Endothelial cell of umbilical vein (primary cell): ENCODE data around the gene LMO1. TPM values are rescaled to one million over a fixed set of nuclear protein-coding genes. Genes with fewer than 3 reads are reported as not detected.

Source experiments
- BruUV-seq: library from RNA; stranded (reverse); fragments of 400-500 nt; replicated peaks from 2 replicates; lab custom pipeline; 2021; lab: Mats Ljungman, UMichigan
- CTCF ChIA-PET: fragments of 300-600, 350-600 bp; sonication (Branson Sonifier 250); formaldehyde crosslinking; loops from one replicate; lab custom pipeline; 2021; ENCODE audit warnings: antibody characterized with exemption, inconsistent platforms; lab: Charles Lee
- POLR2A ChIA-PET: fragments of 300-600, 350-600 bp; sonication (Branson Sonifier 250); formaldehyde crosslinking; loops from one replicate; lab custom pipeline; 2021; ENCODE audit warnings: antibody characterized with exemption, inconsistent platforms; lab: Charles Lee
- DNase-seq: peaks from one replicate; pipeline ENCODE4 v3.0.0-alpha.2; 2011; ENCODE audit warnings: low read depth, low spot score
- FAIRE-seq: peaks from 2 replicates; lab custom pipeline; 2011; peaks lifted over from hg19 to GRCh38; lab: Jason Lieb, UNC
- H2AFZ ChIP-seq: 2 replicates; pipeline ENCODE4 v1.6.0; 2012; ENCODE audit warnings: low read depth, low read length, control low read depth, inconsistent platforms
- H3K27ac ChIP-seq: 2 replicates; pipeline ENCODE4 v1.5.1; 2011; ENCODE audit warnings: low read depth, mild to moderate bottlenecking, control low read depth, low read length, moderate library complexity; ENCODE audit not compliant: insufficient read depth
- H3K27me3 ChIP-seq, 2 experiments: 2 replicates each; pipeline versions ENCODE4 v1.6.0 to v1.6.1; 2011; ENCODE audit warnings: low read length in 2 of 2, mixed read lengths in 1 of 2; ENCODE audit not compliant: control insufficient read depth in 2 of 2, insufficient read depth in 2 of 2
- H3K36me3 ChIP-seq, 2 experiments: 2 replicates in 1 of 2; 3 replicates in 1 of 2; pipeline ENCODE4 v1.5.1; 2011; ENCODE audit warnings: low read length in 2 of 2, mild to moderate bottlenecking in 1 of 2, moderate library complexity in 1 of 2; ENCODE audit not compliant: control insufficient read depth in 2 of 2, insufficient read depth in 2 of 2; ENCODE audit errors: extremely low read depth in 1 of 2
- H3K4me1 ChIP-seq: 3 replicates; pipeline ENCODE4 v1.5.1; 2011; ENCODE audit warnings: mild to moderate bottlenecking, low read length; ENCODE audit not compliant: control insufficient read depth, insufficient read depth; ENCODE audit errors: extremely low read depth
- H3K4me2 ChIP-seq: 2 replicates; pipeline ENCODE4 v1.6.1; 2011; ENCODE audit warnings: low read length, control low read depth, mixed read lengths; ENCODE audit not compliant: insufficient read depth
- H3K4me3 ChIP-seq, 3 experiments: fragments of 200-600 bp in 1 of 3; sonication (generic), shearing (Covaris generic) in 1 of 3; replicated peaks in 1 of 3; 2 replicates each; pipeline ENCODE4 v1.5.1; 2011 to 2016; ENCODE audit warnings: control low read depth in 3 of 3, low read length in 3 of 3, mild to moderate bottlenecking in 2 of 3, inconsistent platforms in 1 of 3, low read depth in 1 of 3, moderate library complexity in 1 of 3; ENCODE audit not compliant: insufficient read depth in 1 of 3
- H3K79me2 ChIP-seq: 2 replicates; pipeline ENCODE4 v1.6.0; 2012; ENCODE audit warnings: low read length, inconsistent platforms; ENCODE audit not compliant: control insufficient read depth, insufficient read depth
- H3K9ac ChIP-seq: replicated peaks from 2 replicates; pipeline ENCODE3; 2011; ENCODE audit warnings: low read length, control low read depth; ENCODE audit not compliant: insufficient read depth; ENCODE audit errors: extremely low read depth
- H3K9me1 ChIP-seq: replicated peaks from 3 replicates; pipeline ENCODE4 v1.6.0; 2011; ENCODE audit warnings: mild to moderate bottlenecking, low read length; ENCODE audit not compliant: control insufficient read depth, insufficient read depth; ENCODE audit errors: extremely low read depth
- H3K9me3 ChIP-seq: replicated peaks from 2 replicates; pipeline ENCODE4 v1.5.1; 2012; ENCODE audit warnings: low read length, inconsistent platforms; ENCODE audit not compliant: control insufficient read depth, insufficient read depth
- H4K20me1 ChIP-seq: replicated peaks from 2 replicates; pipeline ENCODE3; 2011; ENCODE audit warnings: mild to moderate bottlenecking, low read length; ENCODE audit not compliant: control insufficient read depth, insufficient read depth; ENCODE audit errors: extremely low read depth
- CTCF ChIP-seq, 2 donors: IDR thresholded peaks; 1 replicate in 1 of 2; 2 replicates in 1 of 2; pipeline ENCODE4 v1.5.1; 2011; ENCODE audit warnings: low read length in 2 of 2, mild to moderate bottlenecking in 2 of 2, moderate library complexity in 2 of 2, control low read depth in 1 of 2, inconsistent platforms in 1 of 2, low read depth in 1 of 2; ENCODE audit not compliant: insufficient read depth in 1 of 2; ENCODE audit errors: extremely low read depth in 1 of 2
- EZH2 ChIP-seq: IDR thresholded peaks from 2 replicates; pipeline ENCODE4 v1.6.1; 2012; ENCODE audit warnings: borderline replicate concordance, low read depth, mild to moderate bottlenecking, moderate library complexity, low read length, inconsistent platforms; ENCODE audit not compliant: severe bottlenecking
- FOS ChIP-seq: IDR thresholded peaks from 2 replicates; pipeline ENCODE4 v1.6.1; 2011; ENCODE audit warnings: mild to moderate bottlenecking, low read length, moderate library complexity, borderline replicate concordance; ENCODE audit not compliant: insufficient read depth
- GATA2 ChIP-seq: IDR thresholded peaks from 2 replicates; pipeline ENCODE4 v1.7.0; 2011; ENCODE audit warnings: low read depth, mild to moderate bottlenecking, moderate library complexity, mixed read lengths, low read length; ENCODE audit not compliant: insufficient read length, insufficient read depth
- JUN ChIP-seq: IDR thresholded peaks from 2 replicates; pipeline ENCODE4 v1.6.1; 2011; ENCODE audit warnings: borderline replicate concordance, low read depth; ENCODE audit not compliant: insufficient read length, insufficient read depth
- MYC ChIP-seq: IDR thresholded peaks from one replicate; pipeline ENCODE4 v1.6.1; 2011; ENCODE audit warnings: mild to moderate bottlenecking, low read depth, low read length
- POLR2A ChIP-seq: IDR thresholded peaks from 2 replicates; pipeline ENCODE4 v1.6.1; 2012; ENCODE audit warnings: low read depth, mild to moderate bottlenecking, control low read depth, low read length
- POLR2AphosphoS5 ChIP-seq: IDR thresholded peaks from 2 replicates; pipeline ENCODE4 v1.6.1; 2012; ENCODE audit warnings: low read depth, mild to moderate bottlenecking, control low read depth, low read length, moderate library complexity; ENCODE audit not compliant: insufficient read depth
- dilution Hi-C: fragments of 300-500 bp; cut with MboI; formaldehyde crosslinking; loops from one replicate; pipeline ENCODE4 v1.15.0; 2019; ENCODE audit warnings: low sequenced_read_pairs; ENCODE audit not compliant: extremely low pct_ligation_motif_present
- intact Hi-C: fragments of 100-400 bp; cut with micrococcal nuclease; formaldehyde crosslinking; loops from one replicate; pipeline ENCODE4 v1.10.0; 2022
- polyA plus RNA-seq, 4 experiments: library from polyadenylated mRNA; depleted of rRNA in 3 of 4; stranded (reverse) in 3 of 4; unstranded in 1 of 4; fragments of >200 nt; gene quantifications; 2 replicates each; pipeline versions ENCODE4 v1.2.1 to v1.2.3, GENCODE V29; 2011 to 2012; ENCODE audit warnings: missing spikeins in 1 of 4
- total RNA-seq: library from RNA; stranded (reverse); gene quantifications from 2 replicates; pipeline ENCODE4 v1.2.3, GENCODE V29; 2021
- TF ChIP-seq, protein P1 (sequence below): IDR thresholded peaks from 2 replicates; pipeline ENCODE4 v1.6.1; 2011; ENCODE audit not compliant: insufficient read depth, insufficient read length

LMO1 gene
- total and polyA plus RNA-seq, 2 donors (not counting 3 experiments of a cell fraction or from before 2014, with no cell fraction given) = not detected

GRCh38 chr11:8311366-8311765 is 47.7 kb upstream of the LMO1 start:
- Histone ChIP-seq H3K9ac (no peak overlapping the region), H2AFZ (no peak overlapping the region), H3K4me1 (no peaks in the 10 kb centered on the region), H3K27me3 (peaks cover 0 to 2% of the 10 kb centered on the region in 2 experiments), H3K4me3 (no peak overlapping the region), H3K79me2 (no peaks in the 10 kb centered on the region), H3K9me3 (no peaks in the 10 kb centered on the region), H3K4me2 (no peak overlapping the region), H4K20me1 (no peaks in the 10 kb centered on the region), H3K9me1 (no peaks in the 10 kb centered on the region), H3K27ac (no peak overlapping the region), H3K36me3 (no peaks in the 10 kb centered on the region)
- TF ChIP-seq POLR2A (no peak), GATA2 (no peak), EZH2 (no peak), MYC (no peak), CTCF (IDR thresholded peaks at IDR 0.05; ENCODE audit: extremely low read depth in 1 of 2, insufficient read depth in 1 of 2, low read depth in 1 of 2, low read length in 2 of 2) (no peak), POLR2AphosphoS5 (no peak), FOS (no peak), JUN (no peak)
- TF ChIP-seq, protein P1, sequence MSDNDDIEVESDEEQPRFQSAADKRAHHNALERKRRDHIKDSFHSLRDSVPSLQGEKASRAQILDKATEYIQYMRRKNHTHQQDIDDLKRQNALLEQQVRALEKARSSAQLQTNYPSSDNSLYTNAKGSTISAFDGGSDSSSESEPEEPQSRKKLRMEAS = no peak
- dilution Hi-C loops = no loop called here
- intact Hi-C loops = no loop called here
- ChIA-PET POLR2A (no interaction called here), CTCF (no interaction called here)
- FAIRE-seq (no peak), DNase-seq (no peak)
- BruUV-seq = no TSS peak
